ENCODE data around the gene ILRUN.
A peak's percentile ranks its signal among the peaks of the same experiment; 100 is the strongest.
"Not testable (repeated sequence)": the region's sequence is repeated elsewhere in the genome, so short reads cannot be mapped to it uniquely, and the experiment has no call there.

Gene ILRUN

DNA sequence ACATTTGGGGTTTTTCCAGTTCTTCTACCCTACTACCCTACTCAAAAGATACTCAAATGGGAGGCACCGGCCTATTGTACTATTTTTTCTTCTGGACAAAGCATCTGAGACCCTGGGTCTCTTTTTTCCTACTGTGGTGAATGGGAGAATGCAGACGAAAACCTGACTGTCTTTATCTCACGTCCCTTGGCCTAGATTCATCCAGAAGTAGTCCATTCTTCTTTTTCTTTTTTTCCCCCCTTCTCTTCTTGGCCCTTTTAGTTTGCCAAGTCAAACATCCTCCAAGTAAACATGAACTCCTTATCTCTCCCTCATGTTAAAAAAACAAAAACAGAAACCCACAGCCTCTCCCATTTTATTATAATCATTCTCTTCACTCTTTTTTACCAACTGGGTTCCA, 8.7 kb upstream of the ILRUN start:
- intact Hi-C loops (cut with DNase I) = no loop called here

DNA sequence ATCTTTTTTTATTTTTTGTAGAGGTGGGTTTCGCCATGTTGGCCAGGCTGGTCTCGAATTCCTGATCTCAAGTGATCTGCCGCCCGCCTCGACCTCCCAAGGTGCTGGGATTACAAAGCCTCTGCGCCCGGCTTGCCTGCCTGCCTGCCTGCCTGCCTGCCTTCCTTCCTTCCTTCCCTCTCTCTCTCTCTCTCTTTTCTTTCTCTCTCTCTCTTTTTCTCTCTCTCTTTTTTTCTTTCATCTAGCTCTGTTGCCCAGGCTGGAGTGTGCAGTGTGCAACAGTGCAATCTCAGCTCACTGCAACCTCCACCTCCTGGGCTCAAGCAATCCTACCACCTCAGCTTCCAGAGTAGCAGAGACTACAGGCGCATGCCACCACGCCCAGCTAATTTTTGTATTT, 4.6 kb upstream of the ILRUN start:
- no peak for DNase-seq
- intact Hi-C loops (cut with DNase I) = no loop called here

More for the DNA sequence above, 8.7 kb upstream of the ILRUN start:
- no peak for DNase-seq

DNA sequence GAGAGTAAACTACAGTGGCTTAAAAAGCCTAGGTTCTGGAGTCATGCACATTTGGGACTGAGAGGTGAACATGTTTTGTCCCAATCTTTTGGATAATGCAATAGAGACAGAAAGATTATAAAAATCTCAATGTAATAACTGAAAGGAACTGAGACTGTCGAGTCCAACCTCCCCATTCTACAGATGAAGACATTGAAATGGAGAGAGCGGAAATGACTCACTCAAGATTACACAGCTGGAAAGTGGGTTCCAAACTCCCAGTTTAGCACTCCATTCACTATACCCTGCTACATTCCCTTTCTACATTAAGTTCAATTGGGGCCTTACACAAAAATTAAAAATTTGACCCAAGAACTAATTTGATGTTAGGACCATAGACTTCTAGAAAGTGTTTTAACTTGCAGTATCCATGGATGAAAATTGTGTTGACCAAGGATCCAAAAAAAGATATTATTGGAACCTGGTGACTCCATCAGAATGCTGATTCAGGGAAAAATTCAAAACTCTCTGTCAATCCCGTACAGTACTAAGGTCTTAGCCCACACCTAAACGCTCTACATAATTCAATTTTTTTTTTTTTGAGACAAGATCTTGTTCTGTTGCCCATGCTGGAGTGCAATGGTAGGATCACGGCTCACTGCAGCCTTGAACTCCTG, 1.5 kb upstream of the ILRUN start:
- intact Hi-C loops (cut with DNase I) = loop anchor here (5.0 kb wide), 1 partner anchor 59 kb away; the partner anchor contains the start of gene SNRPC

DNA sequence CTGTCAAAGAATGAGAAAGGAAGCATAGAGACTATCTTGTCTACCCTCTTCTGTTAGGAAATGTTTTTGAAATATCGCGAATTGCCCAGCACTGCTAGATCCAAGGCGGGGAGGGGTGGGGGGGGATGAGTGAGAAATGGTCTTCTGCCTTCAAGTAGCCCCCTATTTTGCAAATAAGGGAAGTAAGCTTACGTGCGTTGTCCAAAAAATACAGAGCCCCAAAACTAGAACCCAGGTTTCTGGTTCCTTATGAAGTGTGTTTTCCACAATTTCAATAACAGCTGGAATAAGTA, 923 bp upstream of the ILRUN start:
- intact Hi-C loops (cut with DNase I) = loop anchor here (5.0 kb wide), 1 partner anchor 60 kb away; the partner anchor contains the start of gene SNRPC
- peak in 1 of 42 donors; percentile 25 for DNase-seq

More for the DNA sequence above, 1.5 kb upstream of the ILRUN start:
- no peak for DNase-seq

DNA sequence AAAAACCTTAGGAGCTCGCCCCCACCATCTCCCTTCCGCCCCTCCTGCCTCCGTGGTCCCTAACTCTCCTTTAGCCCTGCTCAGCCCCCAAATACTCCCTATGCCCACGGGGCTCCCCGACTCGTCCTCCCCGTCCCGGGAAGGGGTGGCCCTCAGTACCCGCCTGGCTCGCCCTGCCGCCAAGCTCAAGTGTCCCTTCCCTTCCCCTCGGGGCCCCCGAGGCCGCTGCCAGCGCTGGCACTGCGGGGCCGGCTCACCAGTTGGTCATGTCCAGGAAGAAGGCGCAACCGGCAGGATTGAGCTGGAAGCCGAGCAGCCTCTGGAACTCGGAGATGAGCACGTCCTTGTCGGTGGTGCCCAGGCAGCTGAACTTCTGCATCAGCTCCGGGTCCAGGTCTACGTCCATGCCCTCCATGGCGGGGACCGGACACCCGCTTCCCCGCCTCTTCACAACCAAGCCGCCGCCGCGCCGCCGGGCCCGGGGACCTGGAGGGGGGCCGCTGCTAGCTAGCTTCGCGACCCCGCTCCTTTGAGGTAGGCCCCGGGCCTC, 303 bp downstream of the ILRUN start:
- DNase-seq = peak in 6 of 42 donors; percentile 9 to 45 (median 23)
- intact Hi-C loops (cut with DNase I) = loop anchor here (5.0 kb wide), 1 partner anchor 61 kb away; the partner anchor contains the start of gene SNRPC

DNA sequence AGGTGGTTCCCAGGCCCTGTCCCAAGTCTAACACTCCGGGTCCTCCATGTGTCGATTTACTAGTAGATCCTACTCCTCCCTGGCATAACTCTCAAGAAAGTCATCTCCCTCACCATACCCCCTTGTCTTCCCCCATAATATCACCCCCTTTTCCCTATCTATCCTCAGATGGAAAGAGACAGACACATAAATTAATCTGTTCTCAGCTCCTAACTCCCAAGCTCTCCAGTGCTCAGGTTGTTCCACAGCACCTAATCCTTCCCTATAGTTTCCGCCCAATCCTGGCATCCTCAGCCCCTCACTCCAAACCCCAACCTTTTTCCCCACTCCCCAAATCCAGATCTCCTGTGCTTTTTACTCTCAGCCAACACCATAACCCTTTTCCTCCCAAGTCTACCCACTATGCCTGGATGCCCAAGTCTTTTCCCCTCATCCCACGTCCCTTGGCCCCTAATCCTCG, 808 bp downstream of the ILRUN start:
- intact Hi-C loops (cut with DNase I) = loop anchor here (5.0 kb wide), 1 partner anchor 62 kb away; the partner anchor contains the start of gene SNRPC
- peak in 1 of 42 donors; percentile 33 for DNase-seq

DNA sequence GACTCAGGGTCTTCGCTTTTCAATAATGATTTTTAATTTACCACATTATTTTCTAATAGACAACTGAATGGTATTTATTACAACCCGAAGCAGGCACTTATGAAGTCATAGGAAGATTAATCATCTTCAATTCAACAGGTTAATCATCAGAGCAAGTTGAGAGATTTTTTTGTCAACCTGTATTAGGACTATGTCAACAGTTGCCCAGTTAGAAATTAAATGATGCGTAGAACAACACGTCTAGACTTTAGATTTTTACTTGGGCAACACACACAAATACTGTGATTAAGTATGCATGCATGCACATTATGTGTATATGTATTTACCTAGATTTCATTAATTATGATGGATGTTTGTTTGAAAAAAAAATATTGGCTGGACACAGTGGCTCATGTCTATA, 4.3 kb downstream of the ILRUN start:
- no peak for DNase-seq
- intact Hi-C loops (cut with DNase I) = no loop called here

DNA sequence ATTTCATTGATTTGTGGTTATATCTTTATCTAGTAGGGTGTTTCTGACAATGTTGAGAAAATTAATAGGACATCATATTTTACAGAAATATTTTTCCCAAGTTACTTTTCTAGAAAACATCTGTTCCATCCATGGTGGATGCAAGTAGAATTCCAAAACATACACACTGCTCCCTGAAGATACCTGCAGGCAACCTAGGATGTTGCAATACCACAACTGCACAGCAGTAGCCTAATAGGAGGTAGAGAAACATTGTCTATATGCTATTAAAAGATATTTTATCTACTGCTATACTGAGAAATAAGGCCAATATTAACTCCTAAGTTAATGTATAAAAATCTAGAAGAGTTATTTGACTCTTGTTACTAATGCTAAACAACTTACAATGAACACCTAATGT, 6.8 kb downstream of the ILRUN start:
- DNase-seq = no peak
- intact Hi-C loops (cut with DNase I) = no loop called here

DNA sequence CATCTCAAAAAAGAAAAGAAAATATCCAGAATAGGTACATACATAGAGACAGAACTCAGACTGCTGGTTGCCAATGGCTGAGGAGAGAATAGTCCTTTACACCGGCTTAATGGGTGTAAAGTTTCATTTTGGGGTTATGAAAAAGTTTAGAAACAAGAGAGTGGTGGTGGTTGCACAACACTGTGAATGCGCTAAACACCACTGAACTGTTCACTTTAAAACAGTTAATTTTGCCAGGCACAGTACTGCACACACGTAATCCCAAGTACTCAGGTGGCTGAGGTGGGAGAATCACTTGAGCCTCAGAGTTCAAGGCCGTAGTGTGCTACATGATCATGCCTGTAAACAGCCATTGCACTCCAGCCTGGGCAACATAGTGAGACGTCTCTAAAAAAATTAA, 7.6 kb downstream of the ILRUN start:
- intact Hi-C loops (cut with DNase I) = no loop called here
- no peak for DNase-seq

DNA sequence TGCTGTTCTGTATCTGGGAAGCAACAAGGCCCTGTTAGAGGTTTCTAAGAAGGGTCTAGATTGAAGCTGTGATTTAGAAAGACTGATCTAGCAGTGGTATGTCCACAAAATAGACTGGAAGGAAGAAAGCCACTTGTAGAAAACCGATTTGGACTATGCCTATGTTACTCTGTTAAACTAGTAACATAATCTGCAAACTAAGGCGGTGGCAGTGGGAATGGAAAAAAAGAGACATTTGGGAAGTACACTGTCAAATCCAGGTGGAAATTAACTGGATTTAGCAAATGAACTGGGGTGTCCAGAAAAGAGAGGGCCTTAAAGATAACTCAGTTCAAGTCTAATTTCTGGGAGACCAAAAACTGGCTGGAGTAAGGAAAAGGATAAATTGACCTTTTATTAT, 11.6 kb downstream of the ILRUN start:
- no peak for DNase-seq
- intact Hi-C loops (cut with DNase I) = no loop called here

DNA sequence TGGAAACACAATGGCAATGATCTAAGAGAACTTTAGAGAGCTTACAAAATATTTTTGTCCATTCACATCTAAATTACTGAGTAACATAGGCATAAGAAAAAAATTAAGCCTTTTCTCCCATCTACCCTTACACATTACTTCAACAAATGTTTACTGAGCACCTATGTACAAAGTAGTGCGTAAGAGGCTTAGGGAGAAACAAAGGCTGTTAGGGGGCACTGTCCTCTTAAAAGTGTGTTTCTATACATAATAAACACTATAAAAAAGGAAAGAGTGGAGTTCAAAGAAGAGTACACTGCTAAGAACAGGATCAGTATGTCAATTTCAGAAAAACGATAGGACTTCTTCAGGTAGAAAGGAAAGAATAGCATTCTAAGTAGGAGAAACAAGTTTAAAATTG, 12.2 kb downstream of the ILRUN start:
- intact Hi-C loops (cut with DNase I) = no loop called here
- no peak for DNase-seq

DNA sequence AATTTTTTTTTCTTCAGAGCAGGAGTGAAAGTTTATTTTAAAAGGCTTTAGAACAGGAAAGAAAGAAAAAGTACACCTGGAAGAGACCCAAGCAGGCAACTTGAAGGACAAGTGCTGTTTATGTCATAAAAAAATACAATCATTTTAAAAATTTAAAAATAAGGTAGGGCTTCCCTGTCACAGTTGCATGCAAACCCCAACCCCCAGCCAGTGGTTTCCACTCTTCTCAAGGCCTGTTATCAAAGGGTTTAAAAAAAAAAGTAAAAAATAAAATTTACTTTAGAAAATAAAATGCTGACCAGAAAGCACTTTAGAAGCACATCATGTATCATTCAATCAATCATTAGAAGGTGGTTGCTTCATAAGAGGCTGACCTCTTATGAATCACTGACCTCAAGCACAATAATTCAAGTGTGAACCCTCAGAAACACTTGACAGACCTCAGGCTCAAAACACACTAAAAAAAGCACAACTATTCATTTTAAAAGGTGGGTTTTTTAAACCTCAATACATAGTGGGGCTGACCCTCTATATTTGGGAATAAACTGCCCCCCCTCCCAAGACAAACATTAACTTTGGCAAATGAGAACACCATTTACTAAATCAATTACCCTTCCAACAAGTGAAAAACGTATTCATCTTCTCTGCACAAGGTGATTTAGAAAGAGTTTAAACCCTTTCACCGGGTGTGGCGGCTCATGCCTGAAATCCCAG, 15.6 kb downstream of the ILRUN start:
- peak in 1 of 42 donors; percentile 27 for DNase-seq
- intact Hi-C loops (cut with DNase I) = no loop called here

DNA sequence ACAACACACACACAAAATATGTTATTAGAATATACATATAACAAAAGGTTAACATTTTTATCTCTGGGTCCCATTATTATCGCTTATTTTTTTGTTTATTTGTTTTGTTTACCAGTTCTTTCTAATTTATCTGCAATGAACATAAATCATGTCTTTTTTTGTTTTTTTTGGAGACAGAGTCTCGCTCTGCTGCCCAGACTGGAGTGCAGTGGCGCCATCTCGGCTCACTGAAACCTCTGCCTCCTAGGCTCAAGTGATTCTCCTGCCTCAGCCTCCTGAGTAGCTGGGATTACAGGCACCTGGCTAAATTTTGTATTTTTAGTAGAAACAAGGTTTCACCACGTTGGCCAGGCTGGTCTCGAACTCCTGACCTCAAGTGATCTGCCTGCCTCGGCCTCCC, 16.3 kb downstream of the ILRUN start:
- DNase-seq; intact Hi-C loops (cut with DNase I): not testable (repeated sequence)

DNA sequence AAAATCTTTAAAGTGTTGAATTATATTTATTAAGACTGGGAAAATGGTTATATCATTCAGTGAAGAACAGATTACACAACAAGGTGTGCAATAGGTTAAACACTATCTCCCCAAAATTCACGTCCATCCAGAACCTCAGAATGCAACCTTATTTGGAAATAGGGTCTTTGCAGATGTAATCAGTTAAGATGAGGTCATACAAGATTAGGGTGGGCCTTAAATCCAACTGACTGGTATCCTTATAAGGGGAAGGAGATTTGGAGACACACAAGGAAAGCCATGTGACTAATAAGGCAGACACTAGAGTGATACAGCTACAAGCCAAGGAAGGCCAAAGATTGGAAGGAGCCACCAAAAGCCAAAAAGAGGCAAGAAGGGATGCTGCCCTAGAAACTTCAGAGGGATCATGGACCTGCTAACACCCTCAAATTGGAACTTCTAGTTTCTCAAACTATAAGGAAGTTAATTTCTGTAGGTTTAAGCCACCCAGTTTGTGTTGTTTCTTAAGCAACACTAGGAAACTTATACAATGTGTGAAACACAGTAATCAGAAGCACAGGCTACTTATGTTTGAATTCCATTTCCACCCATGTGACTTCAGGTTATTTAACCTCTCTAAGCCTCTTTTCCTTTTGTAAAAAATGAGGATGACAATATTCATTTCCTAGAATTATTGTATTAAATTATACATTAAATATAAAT, 16.9 kb downstream of the ILRUN start:
- DNase-seq = peak in 1 of 42 donors; percentile 24
- intact Hi-C loops (cut with DNase I) = no loop called here

DNA sequence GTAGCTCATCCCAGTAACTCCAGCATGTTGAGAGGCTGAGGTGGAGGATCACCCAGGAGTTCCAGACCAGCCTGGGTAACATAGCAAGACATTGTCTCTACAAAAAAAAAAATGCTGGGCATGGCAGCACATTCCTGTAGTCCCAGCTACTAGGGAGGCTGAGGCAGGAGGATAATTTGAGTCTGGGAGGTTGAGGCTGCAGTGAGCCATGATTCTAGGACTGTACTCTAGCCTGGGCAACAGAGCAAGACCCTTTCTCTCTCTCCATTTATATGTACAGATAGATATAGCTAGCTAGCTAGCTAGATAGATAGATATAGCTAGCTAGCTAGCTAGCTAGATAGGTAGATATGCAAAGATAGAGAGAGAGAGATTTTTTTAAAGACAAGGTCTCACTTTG, 20.4 kb downstream of the ILRUN start:
- intact Hi-C loops (cut with DNase I) = no loop called here

DNA sequence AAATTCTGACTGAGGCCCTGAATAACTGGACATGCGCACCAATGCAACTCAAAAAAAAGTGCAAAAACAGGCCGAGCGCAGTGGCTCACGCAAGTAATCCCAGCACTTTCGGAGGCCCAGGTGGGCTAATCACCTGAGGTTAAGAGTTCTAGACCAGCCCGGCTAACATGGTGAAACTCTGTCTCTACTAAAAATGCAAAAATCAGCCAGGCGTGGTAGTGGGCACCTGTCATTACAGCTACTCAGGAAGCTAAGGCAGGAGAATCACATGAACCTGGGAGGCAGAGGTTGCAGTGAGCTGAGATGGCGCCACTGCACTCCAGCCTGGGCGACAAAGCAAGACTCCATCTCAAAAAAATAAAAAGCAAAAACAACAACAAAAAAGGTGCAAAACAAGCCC, 21.6 kb downstream of the ILRUN start:
- DNase-seq; intact Hi-C loops (cut with DNase I): not testable (repeated sequence)

More for the DNA sequence above, 20.4 kb downstream of the ILRUN start:
- DNase-seq = no peak

DNA sequence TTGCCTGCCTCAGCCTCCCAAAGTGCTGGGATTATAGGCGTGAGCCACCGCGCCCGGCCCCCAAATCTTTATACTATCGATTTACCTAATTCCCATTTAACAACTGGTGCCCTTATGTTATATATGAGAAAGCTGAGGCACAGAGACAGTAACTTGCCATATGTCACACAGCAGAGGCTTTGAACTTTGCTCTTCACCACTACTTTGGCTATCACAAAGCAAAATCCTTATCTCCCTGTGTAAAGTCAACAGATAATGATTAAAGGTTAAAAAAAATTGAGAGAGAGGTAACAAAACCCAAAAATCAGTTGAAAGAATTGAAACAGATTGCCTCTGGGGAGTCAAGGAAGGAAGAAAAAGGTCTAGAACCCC, 22.3 kb downstream of the ILRUN start:
- no peak for DNase-seq
- intact Hi-C loops (cut with DNase I) = no loop called here

DNA sequence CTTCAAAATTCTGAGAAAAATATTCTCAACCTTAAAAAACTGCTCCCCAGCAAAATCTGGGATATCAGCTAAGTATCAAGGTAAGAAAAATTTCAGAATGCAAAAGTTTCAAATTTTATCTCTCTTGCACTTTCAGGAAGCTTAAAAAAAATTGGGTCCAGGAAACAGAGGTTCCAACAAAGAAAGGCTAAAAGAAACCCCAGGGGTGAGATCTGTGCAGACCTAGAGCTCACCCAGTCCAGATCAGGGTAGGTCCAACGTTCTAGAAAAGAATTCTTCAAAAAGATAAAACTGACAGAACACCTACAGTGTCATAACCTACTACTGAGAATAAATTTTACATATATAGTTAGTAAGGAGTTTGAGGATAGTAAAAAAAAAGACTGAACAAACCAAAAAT, 23.5 kb downstream of the ILRUN start:
- no peak for DNase-seq
- intact Hi-C loops (cut with DNase I) = no loop called here

DNA sequence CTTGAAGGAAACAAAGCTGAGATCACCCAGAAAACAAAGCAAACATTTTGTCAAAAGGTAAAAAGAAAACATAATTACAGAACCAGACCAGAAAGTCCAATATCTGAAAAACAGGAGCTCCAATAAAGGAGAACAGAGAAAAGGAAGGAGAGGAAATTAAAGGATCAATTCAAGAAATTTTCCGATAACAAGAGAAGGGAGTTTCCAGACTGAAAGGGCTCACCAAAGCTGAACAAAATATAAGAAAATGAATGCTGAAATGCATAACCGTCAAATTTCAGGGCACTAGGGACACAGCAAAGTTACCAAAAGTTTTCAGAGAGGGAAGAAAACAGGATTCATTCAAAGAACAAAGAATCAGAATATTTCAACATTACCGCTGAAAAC, 23.9 kb downstream of the ILRUN start:
- DNase-seq = no peak
- intact Hi-C loops (cut with DNase I) = no loop called here
